ENCODE measurements around the gene SORBS2. TPM values are rescaled to one million over a fixed set of nuclear protein-coding genes. Genes with fewer than 3 reads are reported as not detected.

Gene SORBS2
- total and polyA plus RNA-seq, 7 experiments from 2014 or later, result 0.21 to 1.4 TPM; not detected in 5

DNA sequence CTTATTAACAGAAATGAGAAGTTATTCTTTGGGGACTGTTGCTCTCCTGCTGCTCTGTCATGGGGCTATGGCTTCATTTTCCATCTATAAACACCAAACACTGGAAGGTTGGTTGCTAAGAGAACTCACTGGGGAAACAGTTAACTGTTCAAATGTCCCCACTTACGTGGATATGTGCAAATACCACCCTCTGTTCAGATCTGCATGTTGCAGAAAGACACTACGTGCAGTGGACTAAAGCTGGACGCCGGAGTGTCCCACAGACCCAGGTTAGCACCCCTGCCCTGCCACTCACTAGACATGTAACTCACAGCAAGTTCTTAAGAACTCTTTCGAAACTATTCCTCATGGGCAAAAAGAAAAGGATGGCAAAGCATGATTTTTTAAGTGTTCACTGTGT is 62.1 kb downstream of the SORBS2 start:
- H3K4me1 Mint-ChIP-seq, result no peaks in the 10 kb centered on the region
- intact Hi-C loops (cut with micrococcal nuclease), result no loop called here
- ChIA-PET POLR2A (no interaction called here), CTCF (no interaction called here)
- peaks cover 0 to 5% (median 0%) of the 10 kb centered on the region in 11 donors for H3K9me3 Mint-ChIP-seq
- Histone ChIP-seq H3K36me3 (ENCODE audit: control insufficient read depth in 2 of 3, insufficient read depth in 3 of 3, low read length in 3 of 3) (no peaks in the 10 kb centered on the region), H3K27me3 (ENCODE audit: control insufficient read depth in 2 of 2, insufficient read depth in 2 of 2, low read length in 2 of 2) (no peaks in the 10 kb centered on the region), H3K27ac (ENCODE audit: low read depth, low read length) (no peak overlapping the region), H3K4me3 (ENCODE audit: low read length) (no peak overlapping the region), H3K4me1 (ENCODE audit: control insufficient read depth in 2 of 2, insufficient read depth in 2 of 2, low read length in 2 of 2) (no peaks in the 10 kb centered on the region), H3K9me3 (ENCODE audit: control insufficient read depth in 2 of 3, low read length in 3 of 3) (no peaks in the 10 kb centered on the region)
- H3K36me3 Mint-ChIP-seq, result no peaks in the 10 kb centered on the region
- H3K4me3 Mint-ChIP-seq, result no peak overlapping the region
- no peak for ATAC-seq
- H3K27ac Mint-ChIP-seq, result no peak overlapping the region
- DNase-seq, result no peak
- peaks cover 2 to 42% (median 18%) of the 10 kb centered on the region in 5 donors for H3K27me3 Mint-ChIP-seq

DNA sequence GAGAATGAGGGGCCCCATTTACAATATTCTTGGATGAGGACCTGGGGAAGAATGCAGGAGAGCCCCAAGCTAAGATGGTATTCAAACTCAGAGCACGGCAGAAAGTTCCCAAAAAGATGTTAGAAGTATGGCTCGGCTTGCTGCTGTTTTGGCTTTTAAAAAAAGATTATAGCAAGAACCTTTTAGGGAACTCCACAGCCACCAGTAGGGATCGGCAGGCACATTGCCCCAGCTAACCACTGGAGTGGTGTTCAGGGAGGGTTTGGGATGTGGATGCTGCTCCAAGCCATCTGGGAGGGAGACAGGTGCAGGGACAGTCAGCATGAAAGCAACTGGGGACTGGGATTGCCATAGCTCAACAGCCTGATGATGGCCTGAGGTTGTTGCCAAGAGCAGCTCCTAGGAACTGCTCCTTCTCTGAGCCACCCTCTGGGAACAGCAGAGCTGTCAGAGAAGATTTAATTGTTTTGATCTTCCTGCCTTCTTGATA is 63.0 kb downstream of the SORBS2 start:
- H3K27me3 ChIP-seq (ENCODE audit: control insufficient read depth in 2 of 2, insufficient read depth in 2 of 2, low read length in 2 of 2), result no peaks in the 10 kb centered on the region
- H3K4me1 ChIP-seq (ENCODE audit: control insufficient read depth in 2 of 2, insufficient read depth in 2 of 2, low read length in 2 of 2), result no peaks in the 10 kb centered on the region
- Mint-ChIP-seq H3K36me3 (no peaks in the 10 kb centered on the region), H3K9me3 (peaks cover 0 to 5% (median 0%) of the 10 kb centered on the region in 11 donors), H3K27ac (no peak overlapping the region), H3K4me1 (peaks cover 0 to 1% (median 0%) of the 10 kb centered on the region in 7 donors), H3K27me3 (peaks cover under 1 to 47% (median 18%) of the 10 kb centered on the region in 5 donors), H3K4me3 (no peak overlapping the region)
- intact Hi-C loops (cut with micrococcal nuclease), result no loop called here
- DNase-seq (no peak), ATAC-seq (no peak)
- CTCF ChIA-PET, result no interaction called here
- POLR2A ChIA-PET, result no interaction called here
- no peaks in the 10 kb centered on the region for H3K9me3 ChIP-seq (ENCODE audit: control insufficient read depth in 2 of 3, low read length in 3 of 3)
- no peak overlapping the region for H3K27ac ChIP-seq (ENCODE audit: low read depth, low read length)
- H3K36me3 ChIP-seq (ENCODE audit: control insufficient read depth in 2 of 3, insufficient read depth in 3 of 3, low read length in 3 of 3), result no peaks in the 10 kb centered on the region
- no peak overlapping the region for H3K4me3 ChIP-seq (ENCODE audit: low read length)

GRCh38 chr4:185745891-185746290 is 66.1 kb downstream of the SORBS2 start:
- ATAC-seq (no peak), DNase-seq (no peak)
- no peaks in the 10 kb centered on the region for H3K9me3 ChIP-seq (ENCODE audit: control insufficient read depth in 2 of 3, low read length in 3 of 3)
- ChIA-PET CTCF (no interaction called here), POLR2A (no interaction called here)
- H3K27ac ChIP-seq (ENCODE audit: low read depth, low read length), result no peak overlapping the region
- Mint-ChIP-seq H3K27ac (no peak overlapping the region), H3K36me3 (no peaks in the 10 kb centered on the region), H3K27me3 (peaks cover 0 to 55% (median 14%) of the 10 kb centered on the region in 5 donors), H3K4me1 (peaks cover 0 to 2% (median 0%) of the 10 kb centered on the region in 7 donors), H3K9me3 (peaks cover 0 to 3% (median 0%) of the 10 kb centered on the region in 11 donors), H3K4me3 (no peak overlapping the region)
- intact Hi-C loops (cut with micrococcal nuclease), result no loop called here
- no peak overlapping the region for H3K4me3 ChIP-seq (ENCODE audit: low read length)
- H3K36me3 ChIP-seq (ENCODE audit: control insufficient read depth in 2 of 3, insufficient read depth in 3 of 3, low read length in 3 of 3), result no peaks in the 10 kb centered on the region
- H3K27me3 ChIP-seq (ENCODE audit: control insufficient read depth in 2 of 2, insufficient read depth in 2 of 2, low read length in 2 of 2), result no peaks in the 10 kb centered on the region
- H3K4me1 ChIP-seq (ENCODE audit: control insufficient read depth in 2 of 2, insufficient read depth in 2 of 2, low read length in 2 of 2), result no peaks in the 10 kb centered on the region

- Mint-ChIP-seq H3K36me3 (no peaks in the 10 kb centered on the region), H3K9me3 (peaks cover 0 to 4% (median 0%) of the 10 kb centered on the region in 11 donors), H3K27ac (no peak overlapping the region), H3K4me1 (peaks cover 0 to 2% (median 0%) of the 10 kb centered on the region in 7 donors), H3K4me3 (no peak overlapping the region), H3K27me3 (peaks cover 0 to 55% (median 14%) of the 10 kb centered on the region in 5 donors)
- Histone ChIP-seq H3K4me3 (ENCODE audit: low read length) (no peak overlapping the region), H3K36me3 (ENCODE audit: control insufficient read depth in 2 of 3, insufficient read depth in 3 of 3, low read length in 3 of 3) (no peaks in the 10 kb centered on the region), H3K9me3 (ENCODE audit: control insufficient read depth in 2 of 3, low read length in 3 of 3) (no peaks in the 10 kb centered on the region), H3K27ac (ENCODE audit: low read depth, low read length) (no peak overlapping the region), H3K4me1 (ENCODE audit: control insufficient read depth in 2 of 2, insufficient read depth in 2 of 2, low read length in 2 of 2) (no peaks in the 10 kb centered on the region), H3K27me3 (ENCODE audit: control insufficient read depth in 2 of 2, insufficient read depth in 2 of 2, low read length in 2 of 2) (no peaks in the 10 kb centered on the region)
- intact Hi-C loops (cut with micrococcal nuclease), result no loop called here
- ATAC-seq (no peak), DNase-seq (no peak)
- CTCF ChIA-PET, result no interaction called here
- POLR2A ChIA-PET, result no interaction called here
These were observed 67.0 kb downstream of the SORBS2 start for GRCh38 chr4:185744946-185745345.

- H3K36me3 Mint-ChIP-seq, result no peaks in the 10 kb centered on the region
- no peak overlapping the region for H3K4me3 Mint-ChIP-seq
- POLR2A ChIA-PET, result no interaction called here
- DNase-seq (no peak), ATAC-seq (no peak)
- intact Hi-C loops (cut with micrococcal nuclease), result no loop called here
- peaks cover 0 to 2% (median 0%) of the 10 kb centered on the region in 7 donors for H3K4me1 Mint-ChIP-seq
- no peak overlapping the region for H3K4me3 ChIP-seq (ENCODE audit: low read length)
- peaks cover 0 to 4% (median 0%) of the 10 kb centered on the region in 11 donors for H3K9me3 Mint-ChIP-seq
- H3K27me3 Mint-ChIP-seq, result peaks cover 0 to 52% (median 11%) of the 10 kb centered on the region in 5 donors
- H3K9me3 ChIP-seq (ENCODE audit: control insufficient read depth in 2 of 3, low read length in 3 of 3), result no peaks in the 10 kb centered on the region
- H3K27ac Mint-ChIP-seq, result no peak overlapping the region
- CTCF ChIA-PET, result no interaction called here
- H3K4me1 ChIP-seq (ENCODE audit: control insufficient read depth in 2 of 2, insufficient read depth in 2 of 2, low read length in 2 of 2), result no peaks in the 10 kb centered on the region
- no peak overlapping the region for H3K27ac ChIP-seq (ENCODE audit: low read depth, low read length)
- no peaks in the 10 kb centered on the region for H3K27me3 ChIP-seq (ENCODE audit: control insufficient read depth in 2 of 2, insufficient read depth in 2 of 2, low read length in 2 of 2)
- no peaks in the 10 kb centered on the region for H3K36me3 ChIP-seq (ENCODE audit: control insufficient read depth in 2 of 3, insufficient read depth in 3 of 3, low read length in 3 of 3)
These were observed 67.5 kb downstream of the SORBS2 start for GRCh38 chr4:185744488-185744862.

DNA sequence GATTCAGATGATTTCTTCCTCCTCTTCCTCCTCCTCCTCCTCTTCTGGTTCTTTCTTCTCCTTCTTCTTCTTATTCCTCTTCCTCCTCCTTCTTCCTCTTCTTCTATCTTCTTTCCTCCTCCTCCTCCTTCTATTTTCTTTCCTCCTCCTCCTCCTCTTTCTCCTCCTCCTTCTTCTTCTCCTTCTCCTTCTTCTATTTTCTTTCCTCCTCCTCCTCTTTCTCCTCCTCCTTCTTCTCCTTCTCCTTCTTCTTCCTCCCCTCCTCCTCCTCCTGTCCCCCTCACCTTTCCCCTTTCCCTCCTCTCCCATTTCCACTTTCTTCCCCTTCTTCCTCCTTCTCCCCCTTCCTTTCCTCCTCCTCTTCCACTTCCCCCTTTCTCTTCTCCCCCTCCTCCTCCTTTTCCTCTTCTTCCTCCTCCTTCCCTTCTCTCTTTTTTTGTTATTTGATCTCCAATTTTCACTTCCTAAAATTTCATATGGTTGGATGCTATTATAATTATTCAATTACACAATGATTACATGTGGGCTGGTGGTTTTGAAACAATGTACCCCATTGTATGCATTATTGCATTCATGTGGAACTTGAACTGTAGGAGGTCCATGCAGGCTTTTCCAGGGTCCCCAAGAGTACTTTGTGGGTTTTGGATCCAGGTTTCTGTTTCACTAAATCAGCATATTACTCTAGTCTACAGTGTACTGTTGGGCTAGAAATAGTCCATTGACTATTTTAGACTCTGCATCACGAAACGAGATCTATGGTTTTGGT is 68.1 kb downstream of the SORBS2 start:
- H3K9me3 Mint-ChIP-seq, result peaks cover 0 to 4% (median 0%) of the 10 kb centered on the region in 11 donors
- Histone ChIP-seq H3K4me1 (ENCODE audit: control insufficient read depth in 2 of 2, insufficient read depth in 2 of 2, low read length in 2 of 2) (no peaks in the 10 kb centered on the region), H3K4me3 (ENCODE audit: low read length) (no peak overlapping the region), H3K27ac (ENCODE audit: low read depth, low read length) (no peak overlapping the region), H3K9me3 (ENCODE audit: control insufficient read depth in 2 of 3, low read length in 3 of 3) (no peaks in the 10 kb centered on the region), H3K27me3 (ENCODE audit: control insufficient read depth in 2 of 2, insufficient read depth in 2 of 2, low read length in 2 of 2) (no peaks in the 10 kb centered on the region), H3K36me3 (ENCODE audit: control insufficient read depth in 2 of 3, insufficient read depth in 3 of 3, low read length in 3 of 3) (no peaks in the 10 kb centered on the region)
- ChIA-PET POLR2A (no interaction called here), CTCF (no interaction called here)
- H3K4me1 Mint-ChIP-seq, result peaks cover 0 to 2% (median 0%) of the 10 kb centered on the region in 7 donors
- DNase-seq, result no peak
- H3K27ac Mint-ChIP-seq, result no peak overlapping the region
- no peak for ATAC-seq
- peaks cover 0 to 46% (median 8%) of the 10 kb centered on the region in 5 donors for H3K27me3 Mint-ChIP-seq
- intact Hi-C loops (cut with micrococcal nuclease), result no loop called here
- H3K4me3 Mint-ChIP-seq, result no peak overlapping the region
- no peaks in the 10 kb centered on the region for H3K36me3 Mint-ChIP-seq

GRCh38 chr4:185742766-185743165 is 69.2 kb downstream of the SORBS2 start:
- Mint-ChIP-seq H3K27ac (no peak overlapping the region), H3K4me3 (no peak overlapping the region), H3K27me3 (peaks cover 0 to 35% (median 8%) of the 10 kb centered on the region in 5 donors), H3K36me3 (no peaks in the 10 kb centered on the region), H3K9me3 (peaks cover 0 to 4% (median 0%) of the 10 kb centered on the region in 11 donors), H3K4me1 (peaks cover 0 to 2% (median 0%) of the 10 kb centered on the region in 7 donors)
- ChIA-PET CTCF (no interaction called here), POLR2A (no interaction called here)
- no peaks in the 10 kb centered on the region for H3K9me3 ChIP-seq (ENCODE audit: control insufficient read depth in 2 of 3, low read length in 3 of 3)
- intact Hi-C loops (cut with micrococcal nuclease), result no loop called here
- no peak overlapping the region for H3K4me3 ChIP-seq (ENCODE audit: low read length)
- no peaks in the 10 kb centered on the region for H3K36me3 ChIP-seq (ENCODE audit: control insufficient read depth in 2 of 3, insufficient read depth in 3 of 3, low read length in 3 of 3)
- no peaks in the 10 kb centered on the region for H3K27me3 ChIP-seq (ENCODE audit: control insufficient read depth in 2 of 2, insufficient read depth in 2 of 2, low read length in 2 of 2)
- no peak overlapping the region for H3K27ac ChIP-seq (ENCODE audit: low read depth, low read length)
- H3K4me1 ChIP-seq (ENCODE audit: control insufficient read depth in 2 of 2, insufficient read depth in 2 of 2, low read length in 2 of 2), result no peaks in the 10 kb centered on the region
- peak; percentile 31 for ATAC-seq
- no peak for DNase-seq
